ENCODE results near the gene CCDC3.

The CCDC3 gene

GRCh38 chr10:12848439-12849173, 152.9 kb downstream of the CCDC3 start:
- Histone ChIP-seq H3K36me3 (ENCODE audit: insufficient read depth, low read length) (no peaks in the 10 kb centered on the region), H3K9ac (ENCODE audit: low read length) (no peak overlapping the region), H3K4me1 (ENCODE audit: insufficient read depth, low read length) (peaks cover 31% of the 10 kb centered on the region), H3K9me3 (ENCODE audit: low read length) (no peaks in the 10 kb centered on the region), H3K27ac (ENCODE audit: low read depth, low read length) (no peak overlapping the region), H3K27me3 (ENCODE audit: control insufficient read depth in 1 of 2, insufficient read depth in 2 of 2, low read length in 2 of 2) (no peaks in the 10 kb centered on the region), H3K4me3 (ENCODE audit: low read depth in 1 of 2, low read length in 2 of 2) (no peak overlapping the region)

DNA sequence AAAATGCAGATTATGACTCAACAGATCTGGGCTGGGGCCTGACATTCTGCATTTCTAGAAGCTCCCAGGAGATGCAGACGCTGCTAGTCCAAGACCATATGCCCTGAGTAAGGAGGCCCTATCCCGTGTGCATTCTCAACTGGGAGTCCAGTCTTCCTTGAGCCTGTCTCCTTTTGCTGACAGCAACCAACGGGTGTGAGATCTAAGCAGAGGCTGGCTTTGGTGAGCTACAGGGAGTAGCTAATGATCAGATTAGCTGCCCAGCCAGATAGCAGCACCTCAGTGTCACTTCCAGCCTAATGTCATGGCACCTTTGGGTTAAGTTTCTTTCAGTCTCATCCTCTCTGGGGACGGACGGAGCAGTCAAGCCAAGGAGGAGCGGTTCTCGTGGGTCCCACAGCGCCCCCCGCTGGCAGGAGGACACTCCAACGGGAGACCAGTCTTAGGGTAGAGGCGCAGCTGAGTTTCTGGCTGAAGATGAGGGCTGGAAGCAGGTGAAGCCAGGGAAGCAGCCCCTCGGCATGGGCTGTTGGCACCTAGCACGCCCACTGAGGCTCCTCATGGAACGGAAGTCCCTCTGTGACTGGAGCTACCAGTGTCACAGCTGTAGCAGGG, 154.0 kb downstream of the CCDC3 start:
- H3K27me3 ChIP-seq (ENCODE audit: control insufficient read depth in 1 of 2, insufficient read depth in 2 of 2, low read length in 2 of 2) = no peaks in the 10 kb centered on the region
- H3K36me3 ChIP-seq (ENCODE audit: insufficient read depth, low read length) = no peaks in the 10 kb centered on the region
- no peak overlapping the region for H3K9ac ChIP-seq (ENCODE audit: low read length)
- H3K27ac ChIP-seq (ENCODE audit: low read depth, low read length) = no peak overlapping the region
- no peak overlapping the region for H3K4me3 ChIP-seq (ENCODE audit: low read depth in 1 of 2, low read length in 2 of 2)
- H3K4me1 ChIP-seq (ENCODE audit: insufficient read depth, low read length) = peaks cover 31% of the 10 kb centered on the region
- no peaks in the 10 kb centered on the region for H3K9me3 ChIP-seq (ENCODE audit: low read length)

DNA sequence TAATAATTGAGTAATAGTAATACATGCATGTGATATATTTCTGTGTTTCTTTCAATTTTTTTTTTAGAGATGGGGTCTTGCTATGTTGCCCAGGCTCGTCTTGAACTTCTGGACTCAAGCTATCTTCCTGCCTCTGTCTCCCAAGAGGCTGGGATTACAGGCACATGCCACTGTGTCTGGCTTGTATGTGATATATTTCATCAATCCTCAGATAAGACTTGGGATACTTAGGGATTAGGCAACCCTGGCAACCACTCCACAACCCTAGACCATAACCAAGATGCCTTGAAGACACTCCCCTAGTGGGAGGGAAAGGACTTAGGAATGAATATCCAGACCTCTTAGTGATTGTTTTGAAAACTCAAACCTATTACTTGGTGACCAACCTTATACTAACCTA, 154.8 kb downstream of the CCDC3 start:
- Histone ChIP-seq H3K36me3 (ENCODE audit: insufficient read depth, low read length) (no peaks in the 10 kb centered on the region), H3K9ac (ENCODE audit: low read length) (no peak overlapping the region), H3K27me3 (ENCODE audit: control insufficient read depth in 1 of 2, insufficient read depth in 2 of 2, low read length in 2 of 2) (no peaks in the 10 kb centered on the region), H3K4me3 (ENCODE audit: low read depth in 1 of 2, low read length in 2 of 2) (no peak overlapping the region), H3K27ac (ENCODE audit: low read depth, low read length) (no peak overlapping the region), H3K4me1 (ENCODE audit: insufficient read depth, low read length) (peaks cover 31% of the 10 kb centered on the region), H3K9me3 (ENCODE audit: low read length) (no peaks in the 10 kb centered on the region)
